Skeletal muscle tissue (tissue), 4 donors: ENCODE measurements around the gene ST7. TPM values are rescaled to one million over a fixed set of nuclear protein-coding genes. Genes with fewer than 3 reads are reported as not detected.

Source experiments
- H3K27ac ChIP-seq: one replicate; pipeline ENCODE4 v1.7.0; 2013; ENCODE audit warnings: mild to moderate bottlenecking, low read depth, low read length, inconsistent platforms
- H3K27me3 ChIP-seq, 3 donors: one replicate each; pipeline ENCODE4 v1.7.0; 2013; ENCODE audit warnings: low read length in 3 of 3; ENCODE audit not compliant: control insufficient read depth in 3 of 3, insufficient read depth in 3 of 3
- H3K36me3 ChIP-seq, 3 donors: one replicate each; pipeline ENCODE4 v1.7.0; 2013; ENCODE audit warnings: low read length in 3 of 3; ENCODE audit not compliant: control insufficient read depth in 3 of 3, insufficient read depth in 3 of 3
- H3K4me1 ChIP-seq, 3 donors: one replicate each; pipeline ENCODE4 v1.7.0; 2013; ENCODE audit warnings: low read length in 3 of 3, mild to moderate bottlenecking in 3 of 3; ENCODE audit not compliant: control insufficient read depth in 3 of 3, insufficient read depth in 3 of 3
- H3K4me3 ChIP-seq, 3 donors: one replicate each; pipeline ENCODE4 v1.7.0; 2013; ENCODE audit warnings: low read length in 3 of 3
- H3K9ac ChIP-seq, 3 donors: one replicate each; pipeline ENCODE4 v1.7.0; 2013; ENCODE audit warnings: low read length in 3 of 3, mild to moderate bottlenecking in 3 of 3, moderate library complexity in 2 of 3, low read depth in 1 of 3
- H3K9me3 ChIP-seq, 3 donors: one replicate each; pipeline ENCODE4 v1.7.0; 2013; ENCODE audit warnings: low read length in 3 of 3; ENCODE audit not compliant: control insufficient read depth in 3 of 3
- total RNA-seq: library from RNA; depleted of rRNA; stranded (reverse); fragments of >200 nt; gene quantifications from one replicate; pipeline ENCODE4 v1.2.3, GENCODE V29; 2014
- donor health status: Osteomylitis.

Gene ST7
- total RNA-seq, 1 donor from 2014 or later, result 23.0 TPM

DNA sequence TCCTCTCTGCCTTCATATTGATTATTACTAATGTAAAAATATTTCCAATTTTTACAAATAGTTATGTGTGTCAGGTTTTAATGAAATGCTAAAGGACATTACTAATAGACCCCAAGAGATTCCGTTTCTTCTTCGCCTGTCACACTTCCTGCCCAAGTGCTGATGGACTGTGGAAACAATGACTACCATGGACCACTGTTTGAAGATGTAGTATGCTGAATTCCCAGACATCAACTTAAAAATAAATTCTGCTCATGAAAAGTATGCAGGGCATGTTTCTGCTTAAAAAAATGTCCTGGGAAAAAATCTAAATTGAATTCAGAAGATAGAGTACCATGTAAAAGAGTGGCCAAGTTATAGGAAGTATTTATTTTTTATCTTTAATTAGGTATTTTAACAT, 52.1 kb downstream of the ST7 start:
- Histone ChIP-seq H3K36me3 (no peaks in the 10 kb centered on the region), H3K4me3 (no peak overlapping the region), H3K4me1 (no peaks in the 10 kb centered on the region), H3K9me3 (no peaks in the 10 kb centered on the region), H3K27ac (no peak overlapping the region), H3K27me3 (no peaks in the 10 kb centered on the region), H3K9ac (no peak overlapping the region)

DNA sequence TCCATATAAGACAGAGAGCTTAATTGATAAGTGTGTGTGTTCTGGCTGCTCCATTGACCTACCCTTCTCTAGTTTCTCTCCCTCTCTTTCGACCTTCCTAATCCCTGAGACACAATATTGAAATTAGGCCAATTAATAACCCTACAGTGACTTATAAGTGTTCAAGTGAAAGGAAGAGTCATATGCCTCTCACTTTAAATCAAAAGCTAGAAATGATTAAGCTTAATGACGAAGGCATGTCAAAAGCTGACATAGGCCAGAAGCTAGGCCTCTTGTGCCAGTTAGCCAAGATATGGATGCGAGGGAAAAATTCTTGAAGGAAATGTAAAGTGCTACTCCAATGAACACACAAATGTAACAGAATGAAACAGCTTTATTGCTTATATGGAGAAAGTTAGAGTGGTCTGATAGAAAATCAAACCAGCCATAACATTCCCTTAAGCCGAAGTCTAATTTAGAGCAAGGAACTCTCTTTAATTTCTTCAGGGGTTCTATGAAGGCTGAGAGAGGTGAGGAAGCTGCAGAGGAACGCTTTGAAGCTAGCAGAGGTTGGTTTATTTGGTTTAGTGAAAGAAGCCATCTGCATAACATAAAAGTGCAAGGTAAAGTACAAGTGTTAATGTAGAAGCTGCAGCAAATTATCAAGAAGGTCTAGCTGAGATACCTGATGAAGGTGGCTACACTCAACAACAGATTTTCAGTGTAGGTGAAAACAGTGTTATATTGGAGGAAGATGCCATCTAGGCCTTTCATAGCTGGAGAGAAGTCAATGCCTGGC, 53.8 kb downstream of the ST7 start:
- Histone ChIP-seq H3K9ac (no peak overlapping the region), H3K27me3 (no peaks in the 10 kb centered on the region), H3K27ac (no peak overlapping the region), H3K4me1 (no peaks in the 10 kb centered on the region), H3K9me3 (no peaks in the 10 kb centered on the region), H3K4me3 (no peak overlapping the region), H3K36me3 (no peaks in the 10 kb centered on the region)

DNA sequence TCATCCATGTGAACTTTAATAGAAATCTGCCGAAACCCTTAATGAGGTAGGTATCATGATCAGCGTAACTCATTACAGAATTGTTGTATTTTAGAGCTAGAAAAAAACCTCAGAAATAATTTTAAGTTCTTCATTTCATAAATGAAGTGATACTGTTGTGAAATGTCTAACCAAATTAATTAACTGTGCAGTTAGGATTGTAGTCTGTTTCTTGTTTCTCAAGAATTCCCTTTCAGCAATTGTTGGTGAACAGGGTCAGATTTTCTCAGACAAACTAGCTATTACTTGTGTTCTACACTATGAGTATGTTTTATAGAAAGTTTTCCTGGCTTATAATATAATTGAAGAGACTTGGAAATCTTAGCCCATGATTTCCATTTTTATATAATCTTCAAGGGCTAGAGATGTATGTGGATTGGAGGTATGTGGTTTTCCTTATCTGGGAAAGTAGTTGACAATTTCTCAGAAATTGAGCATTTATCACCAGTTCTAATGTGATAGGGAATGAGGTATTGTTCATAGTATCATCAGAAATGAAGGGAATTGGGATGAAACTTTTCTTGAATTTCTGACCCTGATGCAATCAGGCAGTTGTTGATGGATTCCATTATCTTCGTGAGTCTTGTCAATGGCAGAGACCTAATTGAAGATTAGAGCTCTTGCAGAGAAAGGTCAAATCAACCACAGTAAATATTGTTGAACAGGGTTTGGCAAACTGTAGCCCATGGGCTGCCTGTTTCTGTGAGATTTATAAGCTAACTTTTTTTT, 55.0 kb downstream of the ST7 start:
- Histone ChIP-seq H3K9me3 (no peaks in the 10 kb centered on the region), H3K4me1 (no peaks in the 10 kb centered on the region), H3K36me3 (no peaks in the 10 kb centered on the region), H3K4me3 (no peak overlapping the region), H3K27me3 (no peaks in the 10 kb centered on the region), H3K27ac (no peak overlapping the region), H3K9ac (no peak overlapping the region)

GRCh38 chr7:117008886-117009531, 55.7 kb downstream of the ST7 start:
- H3K27ac ChIP-seq, result no peak overlapping the region
- H3K27me3 ChIP-seq, result no peaks in the 10 kb centered on the region
- H3K9me3 ChIP-seq, result no peaks in the 10 kb centered on the region
- no peak overlapping the region for H3K4me3 ChIP-seq
- no peak overlapping the region for H3K9ac ChIP-seq
- H3K36me3 ChIP-seq, result no peaks in the 10 kb centered on the region
- H3K4me1 ChIP-seq, result no peaks in the 10 kb centered on the region

- H3K27me3 ChIP-seq, result no peaks in the 10 kb centered on the region
- H3K9me3 ChIP-seq, result no peaks in the 10 kb centered on the region
- H3K9ac ChIP-seq, result no peak overlapping the region
- H3K36me3 ChIP-seq, result no peaks in the 10 kb centered on the region
- H3K4me1 ChIP-seq, result no peaks in the 10 kb centered on the region
- no peak overlapping the region for H3K4me3 ChIP-seq
- H3K27ac ChIP-seq, result no peak overlapping the region
Measured at GRCh38 chr7:117009705-117010361, 56.5 kb downstream of the ST7 start.

GRCh38 chr7:117010375-117011133, 57.3 kb downstream of the ST7 start:
- no peaks in the 10 kb centered on the region for H3K9me3 ChIP-seq
- no peak overlapping the region for H3K27ac ChIP-seq
- no peaks in the 10 kb centered on the region for H3K36me3 ChIP-seq
- no peak overlapping the region for H3K4me3 ChIP-seq
- H3K4me1 ChIP-seq, result no peaks in the 10 kb centered on the region
- no peaks in the 10 kb centered on the region for H3K27me3 ChIP-seq
- no peak overlapping the region for H3K9ac ChIP-seq

- Histone ChIP-seq H3K27me3 (no peaks in the 10 kb centered on the region), H3K4me3 (no peak overlapping the region), H3K27ac (no peak overlapping the region), H3K9ac (no peak overlapping the region), H3K36me3 (no peaks in the 10 kb centered on the region), H3K4me1 (no peaks in the 10 kb centered on the region), H3K9me3 (no peaks in the 10 kb centered on the region)
Measured at GRCh38 chr7:117011419-117012260, 58.3 kb downstream of the ST7 start.

- H3K36me3 ChIP-seq, result no peaks in the 10 kb centered on the region
- H3K27me3 ChIP-seq, result no peaks in the 10 kb centered on the region
- no peak overlapping the region for H3K27ac ChIP-seq
- H3K4me1 ChIP-seq, result peaks cover 0 to under 1% (median 0%) of the 10 kb centered on the region in 3 donors
- H3K4me3 ChIP-seq, result no peak overlapping the region
- H3K9ac ChIP-seq, result no peak overlapping the region
- H3K9me3 ChIP-seq, result no peaks in the 10 kb centered on the region
Measured at GRCh38 chr7:117012284-117012683, 59.0 kb downstream of the ST7 start.

- no peak overlapping the region for H3K27ac ChIP-seq
- no peaks in the 10 kb centered on the region for H3K27me3 ChIP-seq
- no peaks in the 10 kb centered on the region for H3K36me3 ChIP-seq
- no peak overlapping the region for H3K4me3 ChIP-seq
- H3K9ac ChIP-seq, result no peak overlapping the region
- peaks cover 0 to 4% (median 0%) of the 10 kb centered on the region in 3 donors for H3K4me1 ChIP-seq
- no peaks in the 10 kb centered on the region for H3K9me3 ChIP-seq
Measured at GRCh38 chr7:117012696-117013095, 59.4 kb downstream of the ST7 start.
